GM18502 (cell line): ENCODE data around the gene PRSS35.
"Not testable (repeated sequence)": the region's sequence is repeated elsewhere in the genome, so short reads cannot be mapped to it uniquely, and the experiment has no call there.

Experiments
- ATAC-seq: cut with Tn5 transposase; IDR thresholded peaks from one replicate; pipeline ENCODE4 v1.9.1; 2021; ENCODE audit warnings: mild to moderate bottlenecking; ENCODE audit not compliant: unreplicated experiment, poor library complexity

PRSS35 gene

GRCh38 chr6:83514866-83515466, 2.6 kb downstream of the PRSS35 start:
- ATAC-seq: peak; percentile 48

- no peak for ATAC-seq
Observed at GRCh38 chr6:83517500-83517899, 5.2 kb downstream of the PRSS35 start.

GRCh38 chr6:83518816-83519480, 6.6 kb downstream of the PRSS35 start:
- no peak for ATAC-seq

GRCh38 chr6:83536034-83536646, 23.8 kb downstream of the PRSS35 start:
- peak; percentile 80 for ATAC-seq

GRCh38 chr6:83536647-83537589, 24.6 kb downstream of the PRSS35 start:
- ATAC-seq: no peak

GRCh38 chr6:83539678-83540077, 27.3 kb downstream of the PRSS35 start:
- no peak for ATAC-seq

GRCh38 chr6:83546636-83547035, 34.3 kb downstream of the PRSS35 start:
- ATAC-seq: no peak

GRCh38 chr6:83550482-83550881, 38.1 kb downstream of the PRSS35 start:
- ATAC-seq: not testable (repeated sequence)

GRCh38 chr6:83551748-83552147, 39.4 kb downstream of the PRSS35 start:
- not testable (repeated sequence) for ATAC-seq

GRCh38 chr6:83556871-83557270, 44.5 kb downstream of the PRSS35 start:
- ATAC-seq: no peak

- ATAC-seq: no peak
Observed at GRCh38 chr6:83558975-83559374, 46.6 kb downstream of the PRSS35 start.

GRCh38 chr6:83571663-83572185, 59.4 kb downstream of the PRSS35 start:
- not testable (repeated sequence) for ATAC-seq

- ATAC-seq: no peak
Observed at GRCh38 chr6:83574783-83575182, 62.4 kb downstream of the PRSS35 start.
